ENCODE data around the gene SCAPER.

GRCh38 chr15:76664411-76664810 is 240.7 kb downstream of the SCAPER start:
- no peak for TF ChIP-seq FOXP2 (optimal IDR thresholded peaks at IDR 0.05; ENCODE audit: borderline replicate concordance, extremely low read depth, extremely low read length, insufficient read depth)
- TF ChIP-seq, protein P1, sequence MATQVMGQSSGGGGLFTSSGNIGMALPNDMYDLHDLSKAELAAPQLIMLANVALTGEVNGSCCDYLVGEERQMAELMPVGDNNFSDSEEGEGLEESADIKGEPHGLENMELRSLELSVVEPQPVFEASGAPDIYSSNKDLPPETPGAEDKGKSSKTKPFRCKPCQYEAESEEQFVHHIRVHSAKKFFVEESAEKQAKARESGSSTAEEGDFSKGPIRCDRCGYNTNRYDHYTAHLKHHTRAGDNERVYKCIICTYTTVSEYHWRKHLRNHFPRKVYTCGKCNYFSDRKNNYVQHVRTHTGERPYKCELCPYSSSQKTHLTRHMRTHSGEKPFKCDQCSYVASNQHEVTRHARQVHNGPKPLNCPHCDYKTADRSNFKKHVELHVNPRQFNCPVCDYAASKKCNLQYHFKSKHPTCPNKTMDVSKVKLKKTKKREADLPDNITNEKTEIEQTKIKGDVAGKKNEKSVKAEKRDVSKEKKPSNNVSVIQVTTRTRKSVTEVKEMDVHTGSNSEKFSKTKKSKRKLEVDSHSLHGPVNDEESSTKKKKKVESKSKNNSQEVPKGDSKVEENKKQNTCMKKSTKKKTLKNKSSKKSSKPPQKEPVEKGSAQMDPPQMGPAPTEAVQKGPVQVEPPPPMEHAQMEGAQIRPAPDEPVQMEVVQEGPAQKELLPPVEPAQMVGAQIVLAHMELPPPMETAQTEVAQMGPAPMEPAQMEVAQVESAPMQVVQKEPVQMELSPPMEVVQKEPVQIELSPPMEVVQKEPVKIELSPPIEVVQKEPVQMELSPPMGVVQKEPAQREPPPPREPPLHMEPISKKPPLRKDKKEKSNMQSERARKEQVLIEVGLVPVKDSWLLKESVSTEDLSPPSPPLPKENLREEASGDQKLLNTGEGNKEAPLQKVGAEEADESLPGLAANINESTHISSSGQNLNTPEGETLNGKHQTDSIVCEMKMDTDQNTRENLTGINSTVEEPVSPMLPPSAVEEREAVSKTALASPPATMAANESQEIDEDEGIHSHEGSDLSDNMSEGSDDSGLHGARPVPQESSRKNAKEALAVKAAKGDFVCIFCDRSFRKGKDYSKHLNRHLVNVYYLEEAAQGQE (IDR thresholded peaks at IDR 0.05; ENCODE audit: insufficient read depth in 1 of 2, low read depth in 2 of 2, low read length in 2 of 2), result no peak
- no peak for TF ChIP-seq POLR2AphosphoS5 (IDR thresholded peaks at IDR 0.05; ENCODE audit: low read depth, low read length)

All from PFSK-1 (cell line).